ENCODE measurements around the gene SNX13.

The SNX13 gene

DNA sequence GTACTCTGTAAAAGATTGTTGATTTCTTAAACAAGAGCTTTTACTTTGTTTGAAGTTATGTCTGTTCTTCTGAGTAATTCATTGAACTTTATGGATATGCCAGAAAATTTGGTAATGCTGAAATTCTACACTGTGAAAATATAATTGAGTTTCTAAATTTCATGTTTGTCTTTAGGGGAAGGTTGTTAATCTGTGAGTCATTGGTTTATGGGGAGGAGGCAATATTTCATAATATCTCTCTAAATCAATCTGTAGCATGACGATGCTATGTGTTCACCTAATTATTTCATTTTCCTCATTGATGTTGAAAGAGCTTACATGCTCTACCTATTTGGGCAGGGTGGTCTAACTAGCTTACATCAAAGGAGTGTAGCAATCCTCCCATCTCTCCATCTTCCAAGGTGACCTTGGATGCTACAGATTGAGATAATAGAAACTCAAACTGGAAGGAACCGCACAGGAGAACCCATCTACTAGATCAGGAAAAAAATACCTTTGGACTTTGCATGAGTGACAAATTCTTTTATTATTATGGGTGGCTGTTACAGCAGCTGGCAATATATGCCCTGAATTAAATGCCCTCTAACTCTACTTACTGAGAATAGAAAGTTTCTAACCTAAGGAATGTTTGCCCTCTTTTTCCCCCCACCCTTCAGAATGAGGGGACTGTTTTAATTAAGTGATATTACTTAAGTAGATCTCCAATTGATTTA, 8.4 kb upstream of the SNX13 start:
- DNase-seq, result no peak
- intact Hi-C loops (cut with DNase I), result no loop called here

DNA sequence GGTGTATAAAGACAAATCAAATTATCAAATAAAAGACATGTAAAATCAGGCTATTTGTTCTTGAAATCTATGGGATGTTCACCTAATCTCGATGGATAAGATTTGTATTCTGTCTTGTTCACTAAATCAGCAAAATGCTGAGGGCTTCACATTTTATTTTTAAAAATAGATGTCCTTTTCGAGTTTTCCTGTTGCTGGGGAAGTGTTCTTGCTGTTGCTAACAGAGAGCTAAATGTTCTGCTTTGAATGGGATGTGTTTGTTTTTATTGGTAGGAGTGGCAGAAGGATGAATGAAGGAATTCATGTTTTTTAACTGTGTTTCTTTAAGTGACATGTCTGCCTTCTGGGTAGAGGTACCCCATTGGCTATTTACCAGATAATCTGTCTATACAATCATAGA, 7.3 kb upstream of the SNX13 start:
- intact Hi-C loops (cut with DNase I), result no loop called here
- peak in 1 of 42 donors; percentile 6 for DNase-seq

DNA sequence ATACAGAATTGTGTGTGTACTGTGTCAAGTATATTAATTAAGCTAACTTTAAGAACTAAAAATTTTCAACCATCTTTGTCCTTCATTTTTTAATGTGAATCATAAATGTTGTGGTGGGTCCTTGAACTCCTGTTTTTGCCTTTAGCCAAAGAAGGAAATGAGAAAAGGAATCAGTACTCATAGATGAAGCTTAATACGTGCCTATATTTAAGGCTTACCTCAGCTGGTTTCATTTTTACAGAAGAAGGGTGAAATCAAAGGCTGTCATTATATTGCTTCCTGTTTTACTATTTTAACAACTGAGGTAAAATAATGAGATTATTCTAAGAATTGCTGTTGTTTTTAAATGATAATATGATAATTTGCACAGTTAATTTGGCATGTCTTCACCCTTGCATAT, 6.3 kb upstream of the SNX13 start:
- intact Hi-C loops (cut with DNase I), result no loop called here
- DNase-seq, result no peak

DNA sequence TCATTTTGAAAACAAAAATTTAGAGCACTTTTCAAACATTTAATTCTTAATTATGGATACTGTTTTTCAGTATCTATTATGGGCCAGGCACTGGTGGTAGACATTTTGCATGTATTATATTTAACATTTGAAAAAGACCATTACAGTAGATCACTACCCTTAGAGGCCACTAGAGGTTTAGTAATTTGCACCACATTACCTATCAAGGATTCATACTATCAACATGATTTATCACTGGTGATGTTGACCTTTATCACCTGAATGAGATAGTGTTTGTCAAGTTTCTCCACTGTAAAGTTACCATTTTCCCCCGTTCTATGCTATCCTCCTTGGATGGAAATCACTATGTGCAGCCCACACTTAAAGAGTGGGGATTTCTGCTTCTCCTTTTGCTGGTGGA, 4.4 kb upstream of the SNX13 start:
- no peak for DNase-seq
- intact Hi-C loops (cut with DNase I), result no loop called here

DNA sequence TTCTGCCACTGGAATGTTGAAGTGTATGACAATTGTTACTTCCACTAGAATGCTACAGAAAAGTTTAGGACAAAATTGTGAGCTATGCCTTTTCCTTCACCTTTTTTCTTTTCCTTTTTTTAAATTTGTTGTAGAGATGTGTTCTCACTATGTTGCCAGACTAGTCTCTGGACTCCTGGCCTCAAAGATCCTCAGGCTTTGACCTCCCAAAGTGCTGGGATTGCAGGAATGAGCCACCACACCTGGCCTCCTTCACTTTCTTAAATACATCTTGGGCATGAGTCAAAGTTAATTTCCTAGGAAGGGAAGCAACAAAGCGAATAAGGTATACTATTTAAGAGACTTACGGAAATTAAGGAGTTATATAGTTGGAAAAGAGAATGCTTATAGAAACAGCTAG, 2.7 kb upstream of the SNX13 start:
- intact Hi-C loops (cut with DNase I), result no loop called here
- DNase-seq, result no peak

DNA sequence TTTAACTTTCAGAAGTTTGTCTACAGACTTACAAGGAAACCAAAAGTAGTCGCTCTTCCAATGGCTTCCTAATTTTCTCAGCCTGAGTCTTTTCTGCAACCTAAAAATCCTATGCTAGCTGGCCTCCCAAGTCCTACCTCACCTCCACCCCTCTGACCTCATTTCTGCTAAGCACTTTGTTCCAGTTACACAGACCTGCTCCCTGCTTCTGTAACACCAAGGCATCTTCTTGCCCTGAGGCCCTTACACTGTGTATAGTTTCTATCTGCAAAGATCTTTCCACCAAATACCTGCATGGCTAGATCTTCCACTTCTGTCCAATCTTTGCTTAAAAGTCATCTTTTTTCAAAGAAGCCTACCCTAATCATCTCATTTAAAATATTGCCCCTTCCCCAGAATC, 1.9 kb upstream of the SNX13 start:
- no peak for DNase-seq
- intact Hi-C loops (cut with DNase I), result no loop called here

DNA sequence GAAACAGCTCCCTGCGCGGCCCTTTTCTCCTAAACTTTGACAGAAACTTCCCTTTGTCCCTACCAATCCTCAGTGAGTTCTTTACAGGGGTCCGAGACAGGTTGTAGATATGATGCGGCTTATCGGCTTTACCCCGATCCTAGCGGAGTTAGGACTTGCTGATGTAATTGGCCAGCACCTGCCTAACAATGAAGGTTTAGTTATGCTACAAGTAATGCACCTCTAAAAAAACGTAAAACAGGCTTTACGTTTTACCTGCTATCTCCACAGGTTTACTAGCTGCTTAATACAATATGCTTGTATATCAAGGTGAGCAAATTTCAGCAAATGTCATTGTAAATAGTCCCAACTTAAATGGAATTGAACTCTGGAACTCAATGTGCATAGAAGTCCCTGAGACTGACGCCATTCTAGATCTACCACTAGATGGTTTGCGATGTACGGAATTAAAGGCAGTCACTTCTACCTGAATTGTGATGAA, 697 bp upstream of the SNX13 start:
- DNase-seq, result peak in 2 of 42 donors; percentile 10 to 27
- intact Hi-C loops (cut with DNase I), result no loop called here

DNA sequence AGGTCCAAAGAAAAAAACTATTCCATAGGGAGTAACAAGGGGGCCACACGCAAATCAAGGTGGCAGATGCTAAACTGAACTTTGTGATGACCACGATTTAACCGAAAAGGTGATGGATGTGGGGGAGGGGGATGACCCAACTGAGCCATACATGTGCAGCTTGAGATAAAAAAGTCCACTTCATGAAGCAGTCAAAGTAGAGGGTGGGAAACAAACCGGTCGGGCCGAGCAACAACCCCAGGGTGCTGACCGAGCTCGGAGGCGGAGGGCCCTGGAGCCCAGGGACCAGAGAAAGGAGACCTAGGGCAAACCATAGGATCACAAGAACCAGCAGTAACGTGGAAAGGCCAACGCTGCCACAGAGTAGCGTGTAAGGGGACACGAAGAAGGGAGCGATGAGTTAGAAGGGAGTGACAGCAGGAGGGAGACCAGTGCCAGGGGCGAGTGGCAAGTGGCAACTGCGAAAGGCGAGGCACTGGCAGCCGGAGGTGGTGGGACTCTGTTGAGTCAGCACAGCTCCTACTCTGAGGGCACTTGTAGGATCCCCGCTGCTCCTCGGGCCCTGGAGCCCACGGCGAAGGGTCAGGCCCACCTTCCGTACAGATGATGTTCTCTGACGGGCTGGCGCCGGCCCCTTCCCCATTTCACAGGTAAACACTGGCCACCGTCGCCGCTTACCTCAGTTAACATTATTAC, 540 bp downstream of the SNX13 start:
- peak in 38 of 42 donors; percentile 11 to 83 (median 54) for DNase-seq
- intact Hi-C loops (cut with DNase I), result no loop called here

DNA sequence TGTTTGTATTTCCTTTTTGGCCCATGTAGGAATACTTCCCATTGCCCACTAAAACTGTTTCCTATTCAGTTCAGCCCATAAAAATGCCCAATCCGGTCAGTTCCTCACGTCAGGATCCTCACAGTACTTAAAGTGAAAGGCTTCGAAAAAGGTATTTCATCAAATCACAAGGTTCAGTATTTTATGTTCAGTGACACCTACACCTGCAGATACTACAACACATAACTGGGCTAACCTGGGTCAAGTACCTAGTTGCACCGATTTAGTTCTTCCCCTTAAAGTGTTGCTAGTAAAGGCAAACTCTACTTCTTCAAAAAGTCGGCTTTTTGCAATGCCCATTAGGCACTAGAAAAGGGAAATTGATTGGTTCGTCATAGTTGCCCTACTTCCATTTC, 1.1 kb downstream of the SNX13 start:
- intact Hi-C loops (cut with DNase I), result no loop called here
- no peak for DNase-seq

DNA sequence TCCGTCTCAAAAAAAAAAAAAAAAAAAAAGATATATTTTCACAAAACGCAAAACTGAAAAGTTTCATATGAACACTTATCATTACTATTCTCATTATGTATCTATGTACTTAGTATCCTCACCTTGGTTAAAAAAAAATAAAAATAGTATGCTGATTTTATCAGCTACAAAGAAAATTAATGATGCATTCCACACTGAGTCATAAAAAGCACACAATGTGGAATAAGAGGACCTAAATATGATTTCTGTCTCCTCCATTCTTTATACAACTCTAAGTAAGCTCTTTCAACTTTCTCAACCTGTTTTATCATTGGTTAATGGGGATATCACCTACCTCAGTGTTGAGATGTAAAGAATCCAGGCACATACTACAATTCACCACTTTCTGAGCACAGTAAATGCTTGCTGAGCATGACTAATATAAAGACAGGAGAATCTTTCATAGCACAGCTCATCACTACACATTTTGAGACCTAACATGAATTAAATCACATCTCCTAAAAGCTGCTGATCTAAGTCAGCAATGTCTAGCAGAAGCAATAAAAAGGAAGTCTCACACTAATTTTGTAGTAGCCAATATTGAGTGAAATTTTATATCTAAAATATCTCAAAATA, 2.7 kb downstream of the SNX13 start:
- intact Hi-C loops (cut with DNase I), result no loop called here
- no peak for DNase-seq

DNA sequence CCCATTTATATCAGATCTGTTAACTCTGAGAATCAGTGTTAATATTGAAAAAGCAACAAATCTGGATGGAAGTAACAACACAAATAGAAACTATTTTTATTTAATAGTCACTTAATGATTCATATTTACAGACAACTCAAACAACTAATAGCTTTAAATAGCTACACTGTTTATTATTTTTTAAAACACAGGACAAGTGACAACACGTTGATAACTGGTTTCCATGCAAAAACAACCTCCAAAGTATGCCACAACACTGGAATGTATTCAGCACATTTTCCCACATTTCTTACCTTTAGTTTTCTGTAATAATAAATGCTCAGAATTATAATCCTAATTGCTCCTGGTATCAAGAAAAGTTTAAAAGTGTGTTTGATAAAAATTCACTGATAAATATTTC, 4.0 kb downstream of the SNX13 start:
- intact Hi-C loops (cut with DNase I), result no loop called here

DNA sequence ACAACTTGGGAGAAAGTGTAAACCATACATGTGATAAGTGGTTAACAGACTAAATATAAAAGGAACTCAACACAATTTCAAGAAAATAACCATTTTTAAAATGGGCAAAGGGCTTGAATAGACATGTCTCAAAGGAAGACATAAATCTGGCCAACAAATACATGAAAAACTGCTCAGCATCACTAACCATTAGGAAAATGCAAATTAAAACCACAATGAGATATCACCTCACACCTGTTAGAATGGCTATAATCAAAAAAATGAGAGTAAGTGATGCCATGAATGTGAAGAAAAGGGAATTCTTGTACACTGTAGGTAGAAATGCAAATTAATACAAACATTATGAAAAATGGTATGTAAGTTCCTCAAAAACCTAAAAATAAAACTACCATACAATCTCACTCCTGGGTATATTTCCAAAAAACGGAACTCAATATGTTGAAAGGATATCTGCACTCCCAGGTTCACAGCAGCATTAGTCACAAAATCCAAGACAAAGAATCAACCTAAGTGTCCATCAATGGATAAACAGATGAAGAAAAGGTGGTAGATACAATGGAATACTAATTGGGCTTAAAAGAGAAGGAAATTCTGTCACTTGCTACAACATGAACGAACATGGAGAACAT, 5.6 kb downstream of the SNX13 start:
- no peak for DNase-seq
- intact Hi-C loops (cut with DNase I), result no loop called here

More for the DNA sequence above, 4.0 kb downstream of the SNX13 start:
- no peak for DNase-seq

DNA sequence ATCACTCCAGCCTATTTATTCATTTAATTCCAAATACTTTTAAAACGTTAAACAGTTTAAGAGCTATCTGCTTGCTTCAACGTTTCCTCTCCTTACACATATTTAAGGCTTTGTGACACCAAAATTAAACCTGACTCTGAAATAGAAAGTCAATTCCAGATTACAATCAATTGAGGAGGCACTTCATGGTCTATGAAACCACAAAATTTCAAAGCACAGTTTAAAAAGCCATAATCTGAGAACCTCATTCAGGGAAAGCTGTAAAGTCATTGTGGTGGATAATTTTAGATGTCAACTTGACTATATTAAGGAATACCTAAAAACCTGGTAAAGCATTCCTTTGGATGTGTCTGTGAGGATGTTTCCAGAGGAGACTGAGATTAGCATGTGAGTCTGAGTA, 6.2 kb downstream of the SNX13 start:
- DNase-seq, result no peak
- intact Hi-C loops (cut with DNase I), result no loop called here

DNA sequence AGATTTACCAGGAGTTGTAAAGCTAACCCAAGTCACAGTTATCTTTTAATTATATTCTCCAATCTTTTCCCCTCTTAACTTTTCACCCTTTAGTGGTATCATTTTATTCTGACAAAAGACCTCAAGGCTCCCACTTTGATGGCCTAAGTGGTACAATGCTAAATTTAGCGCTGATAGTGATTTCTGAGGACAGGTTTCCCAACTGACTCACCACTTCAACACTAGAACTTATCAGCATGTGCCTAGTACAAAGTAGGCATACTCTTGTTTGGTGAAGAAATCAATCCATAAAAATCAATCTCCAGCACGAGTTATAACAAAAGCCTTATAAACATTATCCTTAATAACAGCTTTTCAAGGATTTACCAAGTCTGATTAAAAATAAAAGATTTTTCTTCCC, 7.5 kb downstream of the SNX13 start:
- no peak for DNase-seq
- intact Hi-C loops (cut with DNase I), result no loop called here

DNA sequence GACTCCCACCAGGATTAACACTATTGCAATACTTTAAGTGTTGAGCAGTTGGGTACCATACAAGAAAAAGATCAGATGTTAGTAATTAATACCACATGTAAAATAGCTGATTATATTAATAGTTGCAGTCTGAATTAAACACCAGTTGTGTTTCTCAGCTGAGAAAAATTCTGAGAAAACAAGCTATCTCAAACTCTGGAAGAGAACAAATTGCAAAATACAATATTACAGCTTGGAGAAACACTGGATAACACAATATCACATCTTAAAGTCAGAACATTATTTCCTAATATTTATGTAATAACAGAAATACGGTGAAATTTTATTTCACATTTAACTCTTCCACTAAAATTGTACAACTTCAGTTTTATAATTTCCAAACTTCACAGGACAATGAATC, 9.2 kb downstream of the SNX13 start:
- DNase-seq, result no peak
- intact Hi-C loops (cut with DNase I), result no loop called here

DNA sequence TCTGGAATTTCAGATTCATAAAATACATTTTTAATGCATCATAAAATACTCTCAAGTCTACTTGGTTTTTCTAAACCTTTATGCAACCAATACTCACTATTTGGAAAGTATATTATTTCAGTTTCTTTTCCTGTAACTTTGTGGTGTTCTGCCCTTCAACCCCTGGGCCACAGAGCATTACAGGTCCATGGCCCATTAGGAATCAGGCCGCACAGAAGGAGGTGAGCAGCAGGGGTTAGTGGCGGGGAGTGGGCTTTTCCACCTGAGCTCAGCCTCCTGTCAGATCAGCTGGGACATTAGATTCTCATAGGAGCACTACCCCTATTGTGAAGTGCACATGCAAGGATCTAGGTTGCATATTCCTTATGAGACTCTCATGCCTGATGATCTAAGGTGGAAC, 9.7 kb downstream of the SNX13 start:
- intact Hi-C loops (cut with DNase I), result no loop called here
- DNase-seq, result no peak

DNA sequence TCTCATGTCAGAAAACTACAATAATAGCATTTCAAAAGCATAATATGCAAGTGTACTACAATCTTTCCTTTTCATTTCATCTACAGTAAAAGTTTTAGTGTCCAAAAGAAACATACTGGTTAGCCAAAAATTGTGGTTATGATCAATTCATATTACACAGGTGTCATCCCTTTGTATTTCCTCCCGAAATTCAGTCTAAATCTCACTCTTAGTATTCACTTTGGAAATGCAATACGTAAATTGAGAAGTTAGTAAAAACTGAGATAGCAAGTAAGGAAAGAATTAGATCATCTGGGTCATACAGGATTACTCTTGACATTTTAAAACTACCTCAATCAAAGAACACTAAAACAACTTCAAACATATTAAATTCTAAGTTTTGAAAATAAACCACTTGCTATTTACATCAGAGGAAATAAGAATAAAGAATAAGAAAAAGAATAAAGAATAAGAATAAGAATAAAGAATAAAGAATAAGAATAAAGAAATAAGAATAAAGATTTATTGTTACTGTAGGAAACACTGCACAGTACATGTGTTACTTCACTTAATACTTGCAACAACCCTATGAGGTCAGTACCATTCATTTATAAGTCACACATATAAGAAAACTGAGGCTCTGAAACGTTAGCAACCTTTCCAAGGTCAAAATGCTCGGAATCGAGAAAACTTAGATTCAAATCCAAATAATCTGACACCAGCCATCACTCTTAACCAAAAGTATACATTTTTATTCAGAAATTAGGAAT, 10.5 kb downstream of the SNX13 start:
- no peak for DNase-seq
- intact Hi-C loops (cut with DNase I), result no loop called here

DNA sequence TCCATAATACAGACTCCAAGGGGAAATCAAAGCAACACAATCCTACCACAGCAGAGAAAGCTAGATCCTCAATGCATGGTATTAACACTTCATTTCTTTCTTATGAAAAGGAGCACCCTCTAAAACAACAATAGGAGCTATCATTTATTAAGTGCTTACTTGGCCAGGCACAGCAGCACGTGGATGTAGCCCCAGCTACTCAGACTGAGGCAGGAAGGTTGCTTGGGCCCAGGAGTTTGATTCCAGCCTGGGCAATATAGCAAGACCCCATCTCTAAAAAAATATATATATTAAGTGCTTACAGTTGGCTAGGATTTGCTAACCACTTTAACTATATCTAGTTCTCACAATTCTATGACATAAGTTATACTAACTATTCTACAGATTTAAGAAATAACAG, 12.2 kb downstream of the SNX13 start:
- no peak for DNase-seq
- intact Hi-C loops (cut with DNase I), result no loop called here

DNA sequence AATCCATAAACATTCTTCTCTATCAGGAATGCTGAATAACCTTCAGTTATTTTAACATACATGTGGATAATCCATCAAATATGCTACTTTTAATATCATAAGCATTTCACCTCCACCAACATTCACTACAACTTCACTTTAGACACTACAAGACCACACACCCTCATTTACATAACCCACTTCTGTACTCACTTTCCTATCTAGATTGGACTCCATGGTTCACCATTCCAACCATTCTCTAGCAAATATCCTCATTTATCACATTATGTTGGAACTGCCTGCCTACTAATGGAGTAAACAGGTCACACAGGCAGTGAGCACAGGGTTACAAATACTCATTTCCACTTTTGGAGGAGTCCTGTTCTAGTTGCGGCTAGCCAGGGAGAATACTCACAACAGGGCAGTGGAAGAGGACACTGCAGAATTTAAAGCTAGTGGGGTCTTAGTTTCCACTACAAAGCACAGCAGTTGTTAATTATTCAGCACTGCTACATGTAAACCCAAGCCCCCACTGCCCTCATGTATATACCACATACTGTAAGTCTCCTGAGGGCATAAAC, 18.4 kb downstream of the SNX13 start:
- DNase-seq, result no peak
- intact Hi-C loops (cut with DNase I), result no loop called here
